Lower leg skin (tissue), 4 donors: ENCODE results near the gene ISG15. TPM values are rescaled to one million over a fixed set of nuclear protein-coding genes. Genes with fewer than 3 reads are reported as not detected.
A peak's percentile ranks its signal among the peaks of the same experiment; 100 is the strongest.

Experiments used
- DNase-seq, 2 donors: peaks; one replicate each; pipeline ENCODE4 v3.0.0-alpha.2; 2019; ENCODE audit warnings: low spot score in 2 of 2
- H3K4me3 ChIP-seq: fragments of 200-600 bp; sonication (generic); 2 replicates; pipeline ENCODE4 v1.5.1; 2017; ENCODE audit warnings: mild to moderate bottlenecking, low read depth; ENCODE audit not compliant: poor library complexity, severe bottlenecking
- CTCF ChIP-seq, 3 donors: fragments of 450-650 bp; IDR thresholded peaks; one replicate each; pipeline ENCODE4 v1.5.1; 2016; ENCODE audit warnings: antibody characterized with exemption in 3 of 3, mild to moderate bottlenecking in 3 of 3, moderate library complexity in 2 of 3
- POLR2A ChIP-seq, 2 donors: fragments of 450-650 bp; IDR thresholded peaks; one replicate each; pipeline ENCODE4 v1.6.1; 2016 to 2017; ENCODE audit warnings: antibody characterized with exemption in 2 of 2, mild to moderate bottlenecking in 1 of 2, moderate library complexity in 1 of 2
- WGBS, 2 donors: methylation state at CpG; one replicate each; pipeline ENCODE4 v1.1.5; 2018; 5-methylcytosine and 5-hydroxymethylcytosine counted together
- intact Hi-C: fragments of 100-400 bp; cut with DNase I; formaldehyde crosslinking; loops from one replicate; pipeline ENCODE4 v1.15.0; 2023; ENCODE audit warnings: low total_unique reads
- total RNA-seq, 4 donors: library from RNA; depleted of rRNA; stranded (reverse); fragments of >200 nt; gene quantifications; one replicate each; pipeline ENCODE4 v1.1.0, GENCODE V29; 2016

ISG15 gene
- total RNA-seq, 4 donors from 2014 or later, result 3.6 to 12.9 (median 6.0) TPM

GRCh38 chr1:1059494-1060280 lies 46.4 kb downstream of the ISG15 start:
- intact Hi-C loops, result loop anchor here (5.0 kb wide), 1 partner anchor 72 kb away; no protein-coding TSS in a partner anchor
- no peak for TF ChIP-seq CTCF (IDR thresholded peaks at IDR 0.05)
- no peak for TF ChIP-seq POLR2A (IDR thresholded peaks at IDR 0.05)
- peak overlapping the region; percentile 10 for H3K4me3 ChIP-seq
- DNase-seq, result peak; percentile 80 to 96
- 8 to 9% methylated on average over 18 to 27 of the region's 69 CpGs for WGBS, 2 donors

GRCh38 chr1:1060281-1061000 lies 47.1 kb downstream of the ISG15 start:
- intact Hi-C loops, result loop anchor here (5.0 kb wide), 1 partner anchor 73 kb away; no protein-coding TSS in a partner anchor
- WGBS, 2 donors, result 38 to 51% methylated on average over 38 of the region's 38 CpGs
- DNase-seq, result no peak
- no peak overlapping the region for H3K4me3 ChIP-seq
- TF ChIP-seq POLR2A (IDR thresholded peaks at IDR 0.05) (no peak), CTCF (IDR thresholded peaks at IDR 0.05) (no peak)

- H3K4me3 ChIP-seq, result no peak overlapping the region
- WGBS, 2 donors, result 44 to 61% methylated on average over 11 to 16 of the region's 18 CpGs
- TF ChIP-seq CTCF (IDR thresholded peaks at IDR 0.05), result no peak
- no peak for TF ChIP-seq POLR2A (IDR thresholded peaks at IDR 0.05)
- intact Hi-C loops, result loop anchor here (5.0 kb wide), 1 partner anchor 75 kb away; no protein-coding TSS in a partner anchor
- DNase-seq, result no peak
These were observed 48.5 kb downstream of the ISG15 start for GRCh38 chr1:1061682-1062345.

GRCh38 chr1:1062348-1063163 lies 49.3 kb downstream of the ISG15 start:
- intact Hi-C loops, result loop anchor here (5.0 kb wide), 1 partner anchor 75 kb away; no protein-coding TSS in a partner anchor

More at GRCh38 chr1:1062348-1063163, 49.3 kb downstream of the ISG15 start:
- DNase-seq, result no peak
- no peak for TF ChIP-seq CTCF (IDR thresholded peaks at IDR 0.05)
- TF ChIP-seq POLR2A (IDR thresholded peaks at IDR 0.05), result no peak
- 15 to 24% methylated on average over 28 to 29 of the region's 29 CpGs for WGBS, 2 donors
- H3K4me3 ChIP-seq, result no peak overlapping the region
